Measurements from ENCODE around the gene USP13. TPM values are rescaled to one million over a fixed set of nuclear protein-coding genes. Genes with fewer than 3 reads are reported as not detected.
"Not testable (repeated sequence)": the region's sequence is repeated elsewhere in the genome, so short reads cannot be mapped to it uniquely, and the experiment has no call there.

The USP13 gene
- total RNA-seq, 2 experiments from 2014 or later: 4.3 to 4.8 TPM

DNA sequence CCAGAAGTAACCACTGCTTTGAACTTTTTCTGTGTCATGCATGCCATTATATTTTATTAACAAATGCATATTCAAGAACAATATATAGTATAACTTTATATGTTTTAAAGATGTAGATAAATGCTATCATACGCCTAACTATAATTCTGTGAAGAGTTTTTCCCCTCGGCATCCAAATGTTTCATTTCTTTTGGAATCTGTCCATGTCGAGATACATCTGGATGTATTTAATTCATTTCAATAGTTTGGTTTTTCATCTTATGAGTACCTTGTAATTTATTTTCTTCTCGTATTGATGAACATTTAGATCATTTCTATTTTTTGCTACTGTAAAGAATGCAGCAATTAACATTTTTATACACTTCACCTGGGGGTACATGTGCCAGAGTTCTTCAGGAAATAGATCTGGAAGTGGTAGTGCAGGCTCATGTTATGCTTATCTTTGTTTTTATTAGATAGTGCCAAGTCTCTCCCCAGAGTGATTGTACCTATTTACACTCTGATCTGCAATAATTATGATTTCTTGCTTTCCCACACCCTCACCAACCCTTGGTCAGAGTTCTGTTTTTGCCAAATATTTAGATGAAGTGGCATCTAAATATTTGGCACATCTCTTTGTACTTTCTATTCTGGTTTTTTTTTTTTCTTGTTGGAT lies 29.7 kb downstream of the USP13 start:
- CTCF ChIA-PET: no interaction called here
- TF ChIP-seq, protein P1, sequence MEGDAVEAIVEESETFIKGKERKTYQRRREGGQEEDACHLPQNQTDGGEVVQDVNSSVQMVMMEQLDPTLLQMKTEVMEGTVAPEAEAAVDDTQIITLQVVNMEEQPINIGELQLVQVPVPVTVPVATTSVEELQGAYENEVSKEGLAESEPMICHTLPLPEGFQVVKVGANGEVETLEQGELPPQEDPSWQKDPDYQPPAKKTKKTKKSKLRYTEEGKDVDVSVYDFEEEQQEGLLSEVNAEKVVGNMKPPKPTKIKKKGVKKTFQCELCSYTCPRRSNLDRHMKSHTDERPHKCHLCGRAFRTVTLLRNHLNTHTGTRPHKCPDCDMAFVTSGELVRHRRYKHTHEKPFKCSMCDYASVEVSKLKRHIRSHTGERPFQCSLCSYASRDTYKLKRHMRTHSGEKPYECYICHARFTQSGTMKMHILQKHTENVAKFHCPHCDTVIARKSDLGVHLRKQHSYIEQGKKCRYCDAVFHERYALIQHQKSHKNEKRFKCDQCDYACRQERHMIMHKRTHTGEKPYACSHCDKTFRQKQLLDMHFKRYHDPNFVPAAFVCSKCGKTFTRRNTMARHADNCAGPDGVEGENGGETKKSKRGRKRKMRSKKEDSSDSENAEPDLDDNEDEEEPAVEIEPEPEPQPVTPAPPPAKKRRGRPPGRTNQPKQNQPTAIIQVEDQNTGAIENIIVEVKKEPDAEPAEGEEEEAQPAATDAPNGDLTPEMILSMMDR (IDR thresholded peaks at IDR 0.05): no peak
- POLR2A ChIA-PET: no interaction called here
- Mint-ChIP-seq H3K36me3 (ENCODE audit: low read depth) (peaks cover 31% of the 10 kb centered on the region), H3K27ac (no peak overlapping the region), H3K9me3 (no peaks in the 10 kb centered on the region), H3K27me3 (no peaks in the 10 kb centered on the region), H3K4me3 (no peak overlapping the region), H3K4me1 (ENCODE audit: low read depth) (no peaks in the 10 kb centered on the region)
- Histone ChIP-seq H3K9me3 (ENCODE audit: control insufficient read depth in 1 of 2, insufficient read depth in 1 of 2, low read length in 2 of 2) (no peaks in the 10 kb centered on the region), H3K4me1 (ENCODE audit: insufficient read depth, low read length) (no peaks in the 10 kb centered on the region), H3K36me3 (ENCODE audit: insufficient read depth, low read length) (peaks cover 3% of the 10 kb centered on the region), H3K27me3 (ENCODE audit: control insufficient read depth in 1 of 2, insufficient read depth in 2 of 2, low read length in 2 of 2) (no peaks in the 10 kb centered on the region), H3K27ac (ENCODE audit: low read depth in 1 of 2, low read length in 2 of 2) (no peak overlapping the region), H3K4me3 (ENCODE audit: low read length) (no peak overlapping the region)
- ATAC-seq (ENCODE audit: poor library complexity) (no peak), DNase-seq (no peak)
- intact Hi-C loops (cut with DNase I, micrococcal nuclease): no loop called here

DNA sequence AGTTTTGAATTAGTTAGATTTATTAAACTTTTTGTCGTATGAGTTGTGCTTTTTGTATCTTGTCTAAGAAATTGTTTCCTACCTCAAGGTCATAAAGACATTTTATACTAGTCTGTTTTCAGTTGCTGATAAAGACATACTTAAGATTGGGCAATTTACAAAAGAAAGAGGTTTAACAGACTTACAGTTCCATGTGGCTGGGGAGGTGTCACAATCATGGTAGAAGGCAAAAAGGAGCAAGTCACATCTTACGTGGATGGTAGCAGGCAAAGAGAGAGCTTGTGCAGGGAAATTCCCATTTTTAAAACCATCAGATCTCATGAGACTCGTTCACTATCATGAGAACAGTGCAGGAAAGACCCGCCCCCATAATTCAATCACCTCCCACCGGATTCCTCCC lies 30.4 kb downstream of the USP13 start:
- H3K4me1 ChIP-seq (ENCODE audit: insufficient read depth, low read length); H3K27ac ChIP-seq (ENCODE audit: low read depth in 1 of 2, low read length in 2 of 2); ATAC-seq (ENCODE audit: poor library complexity); H3K9me3 ChIP-seq (ENCODE audit: control insufficient read depth in 1 of 2, insufficient read depth in 1 of 2, low read length in 2 of 2); H3K36me3 ChIP-seq (ENCODE audit: insufficient read depth, low read length); CTCF ChIA-PET; H3K9me3 Mint-ChIP-seq; H3K27me3 Mint-ChIP-seq; H3K27ac Mint-ChIP-seq; H3K4me3 Mint-ChIP-seq; H3K4me3 ChIP-seq (ENCODE audit: low read length); POLR2A ChIA-PET; intact Hi-C loops (cut with DNase I, micrococcal nuclease); H3K27me3 ChIP-seq (ENCODE audit: control insufficient read depth in 1 of 2, insufficient read depth in 2 of 2, low read length in 2 of 2); DNase-seq; H3K4me1 Mint-ChIP-seq (ENCODE audit: low read depth): not testable (repeated sequence)
- H3K36me3 Mint-ChIP-seq (ENCODE audit: low read depth): peaks cover 31% of the 10 kb centered on the region

DNA sequence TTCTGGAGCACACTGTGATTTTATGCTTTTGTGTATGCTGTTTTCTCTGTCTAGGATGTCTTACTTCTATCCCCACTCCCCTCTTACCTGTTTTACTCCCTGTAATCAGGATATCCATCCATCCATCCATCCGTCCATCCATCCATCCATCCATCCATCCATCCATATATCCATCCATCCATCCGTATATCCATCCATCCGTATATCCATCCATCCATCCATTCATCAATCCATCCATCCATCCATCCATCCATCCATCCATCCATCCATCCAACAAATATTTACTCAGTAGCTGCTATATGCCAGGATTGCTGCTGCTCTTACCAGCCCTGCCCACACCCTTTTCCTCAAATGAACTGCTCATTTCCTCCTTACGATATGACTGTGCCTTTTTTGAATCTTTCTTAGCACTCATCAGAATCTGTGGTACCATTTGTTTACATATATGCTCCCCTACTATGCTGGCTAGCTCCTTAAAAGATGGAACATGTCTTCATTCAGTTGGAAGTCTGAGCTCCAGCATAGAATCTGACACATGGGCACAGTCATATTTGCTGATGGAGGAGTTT lies 35.2 kb downstream of the USP13 start:
- H3K9me3 ChIP-seq (ENCODE audit: control insufficient read depth in 1 of 2, insufficient read depth in 1 of 2, low read length in 2 of 2): no peaks in the 10 kb centered on the region
- Mint-ChIP-seq H3K9me3 (no peaks in the 10 kb centered on the region), H3K4me1 (ENCODE audit: low read depth) (no peaks in the 10 kb centered on the region), H3K36me3 (ENCODE audit: low read depth) (peaks cover 42% of the 10 kb centered on the region), H3K27me3 (no peaks in the 10 kb centered on the region), H3K4me3 (no peak overlapping the region), H3K27ac (no peak overlapping the region)
- no peaks in the 10 kb centered on the region for H3K4me1 ChIP-seq (ENCODE audit: insufficient read depth, low read length)
- peaks cover 4% of the 10 kb centered on the region for H3K36me3 ChIP-seq (ENCODE audit: insufficient read depth, low read length)
- TF ChIP-seq, protein P1 (IDR thresholded peaks at IDR 0.05): no peak
- POLR2A ChIA-PET: no interaction called here
- H3K27me3 ChIP-seq (ENCODE audit: control insufficient read depth in 1 of 2, insufficient read depth in 2 of 2, low read length in 2 of 2): no peaks in the 10 kb centered on the region
- ATAC-seq (ENCODE audit: poor library complexity) (no peak), DNase-seq (no peak)
- no peak overlapping the region for H3K27ac ChIP-seq (ENCODE audit: low read depth in 1 of 2, low read length in 2 of 2)
- H3K4me3 ChIP-seq (ENCODE audit: low read length): no peak overlapping the region
- intact Hi-C loops (cut with DNase I, micrococcal nuclease): no loop called here
- CTCF ChIA-PET: no interaction called here

DNA sequence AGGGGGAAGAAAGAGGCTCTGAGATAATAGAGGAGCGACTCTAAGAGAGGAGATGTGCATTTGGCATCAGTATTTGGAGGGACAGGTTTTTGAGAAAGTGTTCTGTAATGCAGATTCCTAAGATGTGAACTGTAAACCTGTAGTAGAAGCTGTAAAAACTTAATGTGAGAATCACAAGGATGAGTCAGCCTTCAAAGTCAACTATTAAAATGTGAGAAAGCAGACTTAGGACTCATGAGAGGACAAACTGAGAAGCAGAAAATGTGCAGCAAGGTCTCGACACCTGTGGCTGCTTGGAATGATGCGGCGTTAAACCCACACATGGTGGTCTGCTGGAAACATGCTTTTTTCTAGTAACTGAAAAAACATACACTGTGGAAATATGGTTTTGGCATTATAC lies 36.0 kb downstream of the USP13 start:
- H3K27ac Mint-ChIP-seq: no peak overlapping the region
- Histone ChIP-seq H3K4me3 (ENCODE audit: low read length) (no peak overlapping the region), H3K4me1 (ENCODE audit: insufficient read depth, low read length) (no peaks in the 10 kb centered on the region), H3K27ac (ENCODE audit: low read depth in 1 of 2, low read length in 2 of 2) (no peak overlapping the region), H3K27me3 (ENCODE audit: control insufficient read depth in 1 of 2, insufficient read depth in 2 of 2, low read length in 2 of 2) (no peaks in the 10 kb centered on the region), H3K36me3 (ENCODE audit: insufficient read depth, low read length) (peaks cover 4% of the 10 kb centered on the region), H3K9me3 (ENCODE audit: control insufficient read depth in 1 of 2, insufficient read depth in 1 of 2, low read length in 2 of 2) (no peaks in the 10 kb centered on the region)
- ChIA-PET POLR2A (no interaction called here), CTCF (no interaction called here)
- no peak for DNase-seq
- no peaks in the 10 kb centered on the region for H3K4me1 Mint-ChIP-seq (ENCODE audit: low read depth)
- no peak overlapping the region for H3K4me3 Mint-ChIP-seq
- H3K9me3 Mint-ChIP-seq: no peaks in the 10 kb centered on the region
- intact Hi-C loops (cut with DNase I, micrococcal nuclease): no loop called here
- TF ChIP-seq, protein P1 (IDR thresholded peaks at IDR 0.05): no peak
- no peak for ATAC-seq (ENCODE audit: poor library complexity)
- H3K36me3 Mint-ChIP-seq (ENCODE audit: low read depth): peaks cover 39% of the 10 kb centered on the region
- no peaks in the 10 kb centered on the region for H3K27me3 Mint-ChIP-seq

Data from CD4-positive, alpha-beta T cell (primary cell).